H9 (cell line): ENCODE data around the gene ZNF724. TPM values are rescaled to one million over a fixed set of nuclear protein-coding genes. Genes with fewer than 3 reads are reported as not detected.

Experiments
- DNase-seq: peaks from one replicate; pipeline ENCODE4 v3.0.0-alpha.2; 2017
- H2AFZ ChIP-seq: one replicate; pipeline ENCODE4 v1.6.1; 2013; ENCODE audit warnings: mild to moderate bottlenecking, low read length, control low read depth, moderate library complexity
- H2AK5ac ChIP-seq: 2 replicates; pipeline ENCODE4 v1.6.1; 2013; ENCODE audit warnings: low read length, control low read depth, mixed read lengths; ENCODE audit not compliant: insufficient read length
- H2BK120ac ChIP-seq: one replicate; pipeline ENCODE4 v1.6.1; 2013; ENCODE audit warnings: low read depth, mild to moderate bottlenecking, low read length, control low read depth, inconsistent platforms; ENCODE audit not compliant: poor library complexity, severe bottlenecking
- H2BK12ac ChIP-seq: 2 replicates; pipeline ENCODE4 v1.6.1; 2013; ENCODE audit warnings: low read length, control low read depth, mixed read lengths, low read depth; ENCODE audit not compliant: insufficient read length
- H2BK15ac ChIP-seq: 2 replicates; pipeline ENCODE4 v1.6.1; 2013; ENCODE audit warnings: low read depth, low read length, control low read depth
- H2BK20ac ChIP-seq: one replicate; pipeline ENCODE4 v1.6.1; 2013; ENCODE audit warnings: low read depth, mild to moderate bottlenecking, low read length, control low read depth, inconsistent platforms; ENCODE audit not compliant: poor library complexity, severe bottlenecking
- H2BK5ac ChIP-seq: 2 replicates; pipeline ENCODE4 v1.6.1; 2013; ENCODE audit warnings: low read length, control low read depth, mixed read lengths; ENCODE audit not compliant: insufficient read length
- H3K14ac ChIP-seq: 2 replicates; pipeline ENCODE4 v1.6.1; 2013; ENCODE audit warnings: low read length, control low read depth; ENCODE audit not compliant: insufficient read depth
- H3K18ac ChIP-seq: 2 replicates; pipeline ENCODE4 v1.6.1; 2013; ENCODE audit warnings: low read depth, mild to moderate bottlenecking, mixed read lengths, low read length, control low read depth; ENCODE audit not compliant: insufficient read length
- H3K23ac ChIP-seq: 2 replicates; pipeline ENCODE4 v1.6.1; 2013; ENCODE audit warnings: low read length, control low read depth, mixed read lengths, low read depth; ENCODE audit not compliant: insufficient read length
- H3K23me2 ChIP-seq: 2 replicates; pipeline ENCODE4 v1.6.1; 2013; ENCODE audit warnings: low read depth, mild to moderate bottlenecking, mixed read lengths, low read length, control low read depth; ENCODE audit not compliant: insufficient read length, poor library complexity, severe bottlenecking
- H3K27ac ChIP-seq: 2 replicates; pipeline ENCODE4 v1.5.1; 2013; ENCODE audit warnings: low read length, control low read depth, mixed read lengths, low read depth; ENCODE audit not compliant: insufficient read length
- H3K27me3 ChIP-seq: 2 replicates; pipeline ENCODE4 v1.6.1; 2013; ENCODE audit warnings: low read length, control low read depth, inconsistent platforms; ENCODE audit not compliant: insufficient read depth
- H3K4ac ChIP-seq: 2 replicates; pipeline ENCODE4 v1.6.1; 2013; ENCODE audit warnings: low read depth, mild to moderate bottlenecking, control low read depth, inconsistent platforms, low read length, moderate library complexity
- H3K4me1 ChIP-seq: 2 replicates; pipeline ENCODE4 v1.6.1; 2013; ENCODE audit warnings: low read length, control low read depth, inconsistent platforms; ENCODE audit not compliant: insufficient read depth
- H3K4me2 ChIP-seq: 2 replicates; pipeline ENCODE4 v1.6.1; 2013; ENCODE audit warnings: low read length, control low read depth, mixed read lengths; ENCODE audit not compliant: insufficient read length, insufficient read depth
- H3K56ac ChIP-seq: 2 replicates; pipeline ENCODE4 v1.6.1; 2013; ENCODE audit warnings: low read depth, mild to moderate bottlenecking, mixed read lengths, low read length, control low read depth; ENCODE audit not compliant: insufficient read length
- H3K79me1 ChIP-seq: 2 replicates; pipeline ENCODE4 v1.6.1; 2013; ENCODE audit warnings: low read depth, mild to moderate bottlenecking, moderate library complexity, low read length, control low read depth, inconsistent platforms; ENCODE audit not compliant: insufficient read depth, poor library complexity, severe bottlenecking
- H3K79me2 ChIP-seq: 2 replicates; pipeline ENCODE4 v1.6.1; 2013; ENCODE audit warnings: low read length, control low read depth, inconsistent platforms; ENCODE audit not compliant: insufficient read depth
- H3K9ac ChIP-seq: 2 replicates; pipeline ENCODE4 v1.6.1; 2013; ENCODE audit warnings: low read length, control low read depth, mixed read lengths; ENCODE audit not compliant: insufficient read length; ENCODE audit errors: extremely low read depth
- H3K9me3 ChIP-seq: one replicate; pipeline ENCODE4 v1.6.1; 2013; ENCODE audit warnings: low read depth, low read length, inconsistent platforms; ENCODE audit not compliant: control insufficient read depth
- H3T11ph ChIP-seq: one replicate; pipeline ENCODE4 v1.6.1; 2013; ENCODE audit warnings: mild to moderate bottlenecking, low read length, control low read depth, inconsistent platforms
- H4K20me1 ChIP-seq: one replicate; pipeline ENCODE4 v1.6.1; 2013; ENCODE audit not compliant: control insufficient read depth, insufficient read length, insufficient read depth
- H4K5ac ChIP-seq: 2 replicates; pipeline ENCODE4 v1.6.1; 2013; ENCODE audit warnings: low read depth, mild to moderate bottlenecking, mixed read lengths, low read length, control low read depth; ENCODE audit not compliant: insufficient read length
- H4K8ac ChIP-seq: replicated peaks from 2 replicates; pipeline ENCODE4 v1.6.1; 2013; ENCODE audit warnings: low read length, control low read depth, mixed read lengths, low read depth; ENCODE audit not compliant: insufficient read length
- H4K91ac ChIP-seq: 2 replicates; pipeline ENCODE4 v1.6.1; 2013; ENCODE audit warnings: low read depth, mild to moderate bottlenecking, moderate library complexity, mixed read lengths, low read length, control low read depth; ENCODE audit not compliant: insufficient read length
- H3K27ac Mint-ChIP-seq, 3 experiments: 2 replicates in 2 of 3; 3 replicates in 1 of 3; pipeline ENCODE4 v1.8.0; 2020 to 2021; ENCODE audit warnings: mixed read lengths in 3 of 3, mild to moderate bottlenecking in 1 of 3, moderate library complexity in 1 of 3
- H3K27me3 Mint-ChIP-seq: 2 replicates; pipeline ENCODE4 v1.8.0; 2021; ENCODE audit warnings: low read depth, mild to moderate bottlenecking, moderate library complexity, mixed read lengths
- H3K36me3 Mint-ChIP-seq, 3 experiments: 2 replicates in 2 of 3; 3 replicates in 1 of 3; pipeline ENCODE4 v1.8.0; 2020 to 2021; ENCODE audit warnings: low read depth in 3 of 3, mixed read lengths in 3 of 3; ENCODE audit not compliant: insufficient read depth in 1 of 3
- H3K4me1 Mint-ChIP-seq, 2 experiments: 2 replicates each; pipeline ENCODE4 v1.8.0; 2020; ENCODE audit warnings: mixed read lengths in 2 of 2
- H3K4me3 Mint-ChIP-seq, 2 experiments: 2 replicates in 1 of 2; 3 replicates in 1 of 2; pipeline ENCODE4 v1.8.0; 2020 to 2021; ENCODE audit warnings: mild to moderate bottlenecking in 2 of 2, mixed read lengths in 2 of 2, moderate library complexity in 1 of 2
- H3K9me3 Mint-ChIP-seq, 2 experiments: 2 replicates in 1 of 2; 3 replicates in 1 of 2; pipeline ENCODE4 v1.8.0; 2020; ENCODE audit warnings: mild to moderate bottlenecking in 2 of 2, mixed read lengths in 2 of 2, moderate library complexity in 1 of 2
- WGBS: extraction: QIAGEN DNeasy Blood & Tissue Kit; methylation state at CpG from one replicate; pipeline ENCODE4 v1.1.7; 2013; ENCODE audit warnings: missing lambda C conversion rate, low lambda C conversion rate, mixed read lengths; ENCODE audit not compliant: insufficient read length; ENCODE audit errors: extremely low coverage; 5-methylcytosine and 5-hydroxymethylcytosine counted together
- total RNA-seq: library from RNA; stranded (reverse); gene quantifications from 2 replicates; pipeline ENCODE4 v1.2.1, GENCODE V29; 2021
- TF ChIP-seq, protein P1 (sequence below): fragments of 200-600 bp; sonication (generic); conservative IDR thresholded peaks from 3 replicates; pipeline ENCODE4 v1.8.0; 2021; ENCODE audit warnings: antibody characterized with exemption, mild to moderate bottlenecking

The ZNF724 gene
- total RNA-seq, 1 experiment from 2014 or later, result 56.7 TPM

GRCh38 chr19:23283925-23284324, 33.7 kb upstream of the ZNF724 start:
- no peaks in the 10 kb centered on the region for H3K4me1 Mint-ChIP-seq
- no peak overlapping the region for H3K9ac ChIP-seq
- H3K36me3 Mint-ChIP-seq, result peaks cover 10 to 27% (median 21%) of the 10 kb centered on the region in 3 experiments
- H3K4ac ChIP-seq, result no peak overlapping the region
- H3K4me1 ChIP-seq, result no peaks in the 10 kb centered on the region
- H3K23ac ChIP-seq, result no peak overlapping the region
- no peak overlapping the region for H3K56ac ChIP-seq
- H3T11ph ChIP-seq, result no peak overlapping the region
- H4K91ac ChIP-seq, result no peak overlapping the region
- H2AFZ ChIP-seq, result no peak overlapping the region
- no peak overlapping the region for H3K14ac ChIP-seq
- peaks cover 2% of the 10 kb centered on the region; the same call in 1 of the 2 replicates for H3K27me3 Mint-ChIP-seq
- H4K5ac ChIP-seq, result no peak overlapping the region
- peak; percentile 71 for DNase-seq
- H3K4me2 ChIP-seq, result no peak overlapping the region
- H3K27ac ChIP-seq, result no peak overlapping the region
- H2BK120ac ChIP-seq, result no peak overlapping the region
- H2BK20ac ChIP-seq, result no peak overlapping the region
- no peaks in the 10 kb centered on the region for H3K79me2 ChIP-seq
- no peak overlapping the region for H3K18ac ChIP-seq
- no peaks in the 10 kb centered on the region for H3K9me3 ChIP-seq
- H2BK15ac ChIP-seq, result no peak overlapping the region
- no peak overlapping the region for H3K4me3 Mint-ChIP-seq
- no peaks in the 10 kb centered on the region for H3K27me3 ChIP-seq
- WGBS, result no CpG with 5 or more reads among the region's 6 CpGs
- no peak overlapping the region for H2BK12ac ChIP-seq
- H2BK5ac ChIP-seq, result no peak overlapping the region
- no peaks in the 10 kb centered on the region for H4K20me1 ChIP-seq
- no peaks in the 10 kb centered on the region for H3K23me2 ChIP-seq
- no peak overlapping the region for H2AK5ac ChIP-seq
- H4K8ac ChIP-seq, result no peak overlapping the region
- no peak overlapping the region for H3K27ac Mint-ChIP-seq
- TF ChIP-seq, protein P1, sequence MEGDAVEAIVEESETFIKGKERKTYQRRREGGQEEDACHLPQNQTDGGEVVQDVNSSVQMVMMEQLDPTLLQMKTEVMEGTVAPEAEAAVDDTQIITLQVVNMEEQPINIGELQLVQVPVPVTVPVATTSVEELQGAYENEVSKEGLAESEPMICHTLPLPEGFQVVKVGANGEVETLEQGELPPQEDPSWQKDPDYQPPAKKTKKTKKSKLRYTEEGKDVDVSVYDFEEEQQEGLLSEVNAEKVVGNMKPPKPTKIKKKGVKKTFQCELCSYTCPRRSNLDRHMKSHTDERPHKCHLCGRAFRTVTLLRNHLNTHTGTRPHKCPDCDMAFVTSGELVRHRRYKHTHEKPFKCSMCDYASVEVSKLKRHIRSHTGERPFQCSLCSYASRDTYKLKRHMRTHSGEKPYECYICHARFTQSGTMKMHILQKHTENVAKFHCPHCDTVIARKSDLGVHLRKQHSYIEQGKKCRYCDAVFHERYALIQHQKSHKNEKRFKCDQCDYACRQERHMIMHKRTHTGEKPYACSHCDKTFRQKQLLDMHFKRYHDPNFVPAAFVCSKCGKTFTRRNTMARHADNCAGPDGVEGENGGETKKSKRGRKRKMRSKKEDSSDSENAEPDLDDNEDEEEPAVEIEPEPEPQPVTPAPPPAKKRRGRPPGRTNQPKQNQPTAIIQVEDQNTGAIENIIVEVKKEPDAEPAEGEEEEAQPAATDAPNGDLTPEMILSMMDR, result peak; percentile 81
- H3K79me1 ChIP-seq, result no peaks in the 10 kb centered on the region
- H3K9me3 Mint-ChIP-seq, result peaks cover 38 to 66% of the 10 kb centered on the region in 2 experiments
